ENCODE results near the gene PARD3B.

DNA sequence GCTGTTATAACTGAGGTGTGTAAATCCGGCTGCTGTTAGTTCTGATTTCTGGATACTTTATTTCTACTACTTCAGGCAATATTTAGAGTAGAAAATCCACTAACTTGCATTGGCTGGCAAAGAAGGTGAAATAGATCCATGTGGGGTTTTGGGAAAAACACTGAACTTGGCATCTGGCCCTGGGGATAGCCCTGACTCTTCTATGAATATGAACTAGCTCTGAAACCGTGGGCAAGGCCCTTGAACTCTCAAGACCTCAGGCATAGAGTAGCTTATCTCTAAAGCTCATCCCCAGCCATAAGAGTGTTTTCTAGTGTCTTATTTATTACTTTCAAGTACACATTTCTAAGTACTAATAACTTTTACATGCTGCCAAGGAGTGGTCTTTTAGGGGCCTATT is 25.8 kb downstream of the PARD3B start:
- TF ChIP-seq, protein P1, sequence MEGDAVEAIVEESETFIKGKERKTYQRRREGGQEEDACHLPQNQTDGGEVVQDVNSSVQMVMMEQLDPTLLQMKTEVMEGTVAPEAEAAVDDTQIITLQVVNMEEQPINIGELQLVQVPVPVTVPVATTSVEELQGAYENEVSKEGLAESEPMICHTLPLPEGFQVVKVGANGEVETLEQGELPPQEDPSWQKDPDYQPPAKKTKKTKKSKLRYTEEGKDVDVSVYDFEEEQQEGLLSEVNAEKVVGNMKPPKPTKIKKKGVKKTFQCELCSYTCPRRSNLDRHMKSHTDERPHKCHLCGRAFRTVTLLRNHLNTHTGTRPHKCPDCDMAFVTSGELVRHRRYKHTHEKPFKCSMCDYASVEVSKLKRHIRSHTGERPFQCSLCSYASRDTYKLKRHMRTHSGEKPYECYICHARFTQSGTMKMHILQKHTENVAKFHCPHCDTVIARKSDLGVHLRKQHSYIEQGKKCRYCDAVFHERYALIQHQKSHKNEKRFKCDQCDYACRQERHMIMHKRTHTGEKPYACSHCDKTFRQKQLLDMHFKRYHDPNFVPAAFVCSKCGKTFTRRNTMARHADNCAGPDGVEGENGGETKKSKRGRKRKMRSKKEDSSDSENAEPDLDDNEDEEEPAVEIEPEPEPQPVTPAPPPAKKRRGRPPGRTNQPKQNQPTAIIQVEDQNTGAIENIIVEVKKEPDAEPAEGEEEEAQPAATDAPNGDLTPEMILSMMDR (IDR thresholded peaks at IDR 0.05 in 2 of 3, conservative IDR thresholded peaks at IDR 0.05 in 1 of 3; ENCODE audit: borderline replicate concordance in 1 of 3, insufficient read depth in 1 of 3, low read depth in 2 of 3, low read length in 2 of 3) = no peak
- TF ChIP-seq SP1 (IDR thresholded peaks at IDR 0.05; ENCODE audit: low read depth) = no peak
- TF ChIP-seq, protein P2, sequence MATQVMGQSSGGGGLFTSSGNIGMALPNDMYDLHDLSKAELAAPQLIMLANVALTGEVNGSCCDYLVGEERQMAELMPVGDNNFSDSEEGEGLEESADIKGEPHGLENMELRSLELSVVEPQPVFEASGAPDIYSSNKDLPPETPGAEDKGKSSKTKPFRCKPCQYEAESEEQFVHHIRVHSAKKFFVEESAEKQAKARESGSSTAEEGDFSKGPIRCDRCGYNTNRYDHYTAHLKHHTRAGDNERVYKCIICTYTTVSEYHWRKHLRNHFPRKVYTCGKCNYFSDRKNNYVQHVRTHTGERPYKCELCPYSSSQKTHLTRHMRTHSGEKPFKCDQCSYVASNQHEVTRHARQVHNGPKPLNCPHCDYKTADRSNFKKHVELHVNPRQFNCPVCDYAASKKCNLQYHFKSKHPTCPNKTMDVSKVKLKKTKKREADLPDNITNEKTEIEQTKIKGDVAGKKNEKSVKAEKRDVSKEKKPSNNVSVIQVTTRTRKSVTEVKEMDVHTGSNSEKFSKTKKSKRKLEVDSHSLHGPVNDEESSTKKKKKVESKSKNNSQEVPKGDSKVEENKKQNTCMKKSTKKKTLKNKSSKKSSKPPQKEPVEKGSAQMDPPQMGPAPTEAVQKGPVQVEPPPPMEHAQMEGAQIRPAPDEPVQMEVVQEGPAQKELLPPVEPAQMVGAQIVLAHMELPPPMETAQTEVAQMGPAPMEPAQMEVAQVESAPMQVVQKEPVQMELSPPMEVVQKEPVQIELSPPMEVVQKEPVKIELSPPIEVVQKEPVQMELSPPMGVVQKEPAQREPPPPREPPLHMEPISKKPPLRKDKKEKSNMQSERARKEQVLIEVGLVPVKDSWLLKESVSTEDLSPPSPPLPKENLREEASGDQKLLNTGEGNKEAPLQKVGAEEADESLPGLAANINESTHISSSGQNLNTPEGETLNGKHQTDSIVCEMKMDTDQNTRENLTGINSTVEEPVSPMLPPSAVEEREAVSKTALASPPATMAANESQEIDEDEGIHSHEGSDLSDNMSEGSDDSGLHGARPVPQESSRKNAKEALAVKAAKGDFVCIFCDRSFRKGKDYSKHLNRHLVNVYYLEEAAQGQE (IDR thresholded peaks at IDR 0.05; ENCODE audit: low read depth) = no peak
- TF ChIP-seq ELF1 (IDR thresholded peaks at IDR 0.05; ENCODE audit: borderline replicate concordance, low read depth) = no peak
- no peak for TF ChIP-seq EZH2 (IDR thresholded peaks at IDR 0.05)
- no peak for TF ChIP-seq ZNF274 (IDR thresholded peaks at IDR 0.05; ENCODE audit: low read depth, low read length)
- TF ChIP-seq POLR2AphosphoS5 (IDR thresholded peaks at IDR 0.05; ENCODE audit: low read depth, low read length) = no peak
